ENCODE data around the gene RAB39A. TPM values are rescaled to one million over a fixed set of nuclear protein-coding genes. Genes with fewer than 3 reads are reported as not detected.

Gene RAB39A
- total RNA-seq, 1 donor from 2014 or later, result 0.79 TPM

GRCh38 chr11:107962181-107962580, 33.9 kb downstream of the RAB39A start:
- DNase-seq, result no peak

- no peak for DNase-seq
Observed at GRCh38 chr11:107963091-107963490, 34.8 kb downstream of the RAB39A start.

DNA sequence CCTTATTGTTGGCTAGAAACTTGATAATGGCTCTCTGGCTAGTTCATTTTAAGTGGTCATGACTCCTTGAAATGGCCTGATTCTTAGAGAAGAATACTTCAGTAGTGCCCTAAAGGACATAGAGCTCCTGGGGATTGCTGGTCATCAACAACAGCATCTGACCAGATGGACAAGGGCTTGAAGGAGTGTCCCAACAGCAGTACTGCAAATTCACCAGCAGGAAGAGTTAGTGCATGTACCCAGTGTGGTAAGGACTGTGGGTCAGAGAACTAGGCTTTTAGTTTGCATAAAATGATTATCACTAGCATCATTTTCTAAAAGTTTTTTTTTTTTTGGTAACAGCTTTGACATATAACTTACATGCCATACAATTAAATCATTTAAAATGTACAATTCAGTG, 41.0 kb downstream of the RAB39A start:
- no peak for DNase-seq

DNA sequence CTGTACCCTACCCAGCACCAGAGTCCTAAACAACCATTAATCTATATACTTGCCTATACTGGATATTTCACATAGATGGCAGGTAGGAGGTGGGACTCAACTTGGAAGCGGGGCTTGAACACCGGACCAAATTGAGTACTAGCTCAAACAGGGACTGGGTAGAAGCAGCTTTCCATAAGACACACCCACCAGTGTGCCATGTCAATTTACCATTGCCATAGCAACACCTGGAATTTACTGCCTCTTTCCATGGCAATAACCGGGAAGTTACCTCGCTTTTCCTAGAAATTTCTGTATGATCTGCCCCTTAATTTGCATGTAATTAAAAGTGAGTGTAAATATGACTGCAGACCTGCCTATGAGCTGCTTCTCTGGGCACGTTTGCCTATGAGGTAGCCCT, 41.8 kb downstream of the RAB39A start:
- DNase-seq, result no peak

DNA sequence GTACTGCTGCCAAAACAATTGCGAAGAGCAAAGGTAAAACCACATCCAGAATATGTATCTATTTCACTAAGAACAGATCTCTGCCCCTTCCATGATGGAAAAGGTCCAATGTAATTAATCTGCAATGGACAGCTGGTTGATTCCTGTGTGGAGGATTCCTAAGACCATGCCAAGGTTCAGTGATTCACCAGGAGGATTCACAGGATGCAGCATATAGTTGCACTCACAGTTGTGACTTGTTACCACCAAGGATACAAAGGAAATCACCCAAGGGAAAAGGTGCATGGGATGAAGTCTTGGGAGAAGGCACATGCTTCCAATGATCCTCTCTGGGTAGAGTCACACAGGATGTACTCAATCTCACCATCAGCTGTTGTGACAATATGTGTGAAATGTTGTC, 45.4 kb downstream of the RAB39A start:
- DNase-seq, result no peak

DNA sequence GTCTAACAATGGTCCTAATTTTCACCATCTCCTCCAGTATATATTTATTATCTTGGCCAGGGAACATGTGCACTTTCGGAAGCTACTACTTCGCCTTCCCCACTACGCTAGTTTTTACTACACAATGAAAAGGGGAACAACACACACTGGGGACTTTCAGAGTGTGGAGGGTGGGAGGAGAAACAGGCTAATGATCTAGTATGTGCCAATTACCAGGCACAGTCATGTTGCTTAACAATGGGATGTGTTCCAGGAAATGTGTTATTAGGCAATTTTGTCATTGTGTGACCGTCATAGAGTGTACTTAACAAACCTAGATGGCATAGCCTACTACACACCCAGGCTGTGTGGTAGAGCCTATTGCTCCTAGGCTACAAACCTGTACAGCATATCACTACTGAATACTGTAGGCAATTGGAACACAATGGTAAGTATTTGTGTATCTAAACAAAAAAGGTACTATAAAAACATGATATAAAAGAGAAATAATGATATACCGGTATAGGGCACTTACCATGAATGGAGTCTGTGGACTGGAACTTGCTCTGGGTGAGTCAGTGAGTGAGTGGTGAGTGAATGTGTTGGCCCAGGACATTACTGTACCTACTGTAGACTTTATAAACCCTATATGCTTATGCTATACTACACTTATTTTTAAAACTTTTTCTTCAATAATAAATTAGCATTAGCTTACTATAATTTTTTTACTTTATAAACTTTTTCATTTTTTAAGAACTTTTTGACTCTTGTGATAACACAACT, 60.3 kb downstream of the RAB39A start:
- no peak for DNase-seq

GRCh38 chr11:107991868-107992414, 63.7 kb downstream of the RAB39A start:
- DNase-seq, result no peak

GRCh38 chr11:107996006-107996776, 67.9 kb downstream of the RAB39A start:
- DNase-seq, result no peak

DNA sequence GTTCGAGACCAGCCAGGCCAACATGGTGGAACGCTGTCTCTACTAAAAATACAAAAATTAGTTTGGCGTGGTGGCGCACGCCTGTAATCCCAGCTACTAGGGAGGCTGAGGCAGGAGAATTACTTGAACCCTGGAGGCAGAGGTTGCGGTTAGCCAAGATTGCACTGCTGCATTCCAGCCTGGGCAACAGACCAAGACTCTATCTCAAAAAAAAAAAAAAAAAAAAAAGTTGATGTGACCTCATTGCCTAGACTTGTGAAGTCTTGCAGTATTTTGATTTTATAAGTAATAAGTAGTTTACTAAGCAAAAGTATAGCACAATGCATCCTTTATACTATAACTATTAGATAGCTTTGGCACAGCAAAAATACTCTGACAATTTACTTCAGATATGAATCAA, 70.5 kb downstream of the RAB39A start:
- no peak for DNase-seq

DNA sequence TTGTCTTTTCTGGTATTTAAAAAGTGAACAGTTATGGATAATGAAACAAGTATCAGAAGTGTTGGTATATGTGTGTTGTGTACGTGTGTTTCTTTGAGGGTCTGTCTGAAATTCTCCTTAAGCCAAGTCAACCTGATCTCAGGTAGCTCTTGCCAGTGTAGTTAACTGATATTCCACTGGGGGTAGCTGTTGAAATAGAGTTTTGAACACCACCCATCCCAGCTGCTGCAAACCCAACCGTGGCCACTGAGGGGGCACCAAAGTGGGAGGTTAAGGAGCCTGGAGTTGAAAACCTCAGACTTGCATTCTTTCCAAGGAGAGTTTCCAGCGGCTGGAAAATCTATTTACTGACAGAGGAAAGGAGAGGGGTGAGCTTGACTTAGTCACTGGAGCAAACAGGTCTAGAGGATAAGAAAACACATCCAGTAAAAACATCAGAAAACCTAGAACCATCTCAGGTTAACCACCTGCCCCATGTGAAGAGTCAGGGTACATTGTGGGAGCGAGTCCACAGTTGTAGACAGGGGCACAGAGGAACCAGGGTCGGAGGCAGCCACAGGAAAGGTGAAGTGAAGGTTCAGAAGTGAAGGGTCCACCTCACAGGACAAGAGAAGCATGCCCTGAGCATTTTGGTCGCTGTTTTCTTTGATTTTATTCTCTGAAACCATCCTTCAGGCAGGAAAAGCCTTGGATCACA, 71.7 kb downstream of the RAB39A start:
- no peak for DNase-seq

- DNase-seq, result no peak
Observed at GRCh38 chr11:108002476-108002875, 74.2 kb downstream of the RAB39A start.

- no peak for DNase-seq
Observed at GRCh38 chr11:108003623-108004022, 75.4 kb downstream of the RAB39A start.

GRCh38 chr11:108007819-108008218, 79.6 kb downstream of the RAB39A start:
- no peak for DNase-seq

DNA sequence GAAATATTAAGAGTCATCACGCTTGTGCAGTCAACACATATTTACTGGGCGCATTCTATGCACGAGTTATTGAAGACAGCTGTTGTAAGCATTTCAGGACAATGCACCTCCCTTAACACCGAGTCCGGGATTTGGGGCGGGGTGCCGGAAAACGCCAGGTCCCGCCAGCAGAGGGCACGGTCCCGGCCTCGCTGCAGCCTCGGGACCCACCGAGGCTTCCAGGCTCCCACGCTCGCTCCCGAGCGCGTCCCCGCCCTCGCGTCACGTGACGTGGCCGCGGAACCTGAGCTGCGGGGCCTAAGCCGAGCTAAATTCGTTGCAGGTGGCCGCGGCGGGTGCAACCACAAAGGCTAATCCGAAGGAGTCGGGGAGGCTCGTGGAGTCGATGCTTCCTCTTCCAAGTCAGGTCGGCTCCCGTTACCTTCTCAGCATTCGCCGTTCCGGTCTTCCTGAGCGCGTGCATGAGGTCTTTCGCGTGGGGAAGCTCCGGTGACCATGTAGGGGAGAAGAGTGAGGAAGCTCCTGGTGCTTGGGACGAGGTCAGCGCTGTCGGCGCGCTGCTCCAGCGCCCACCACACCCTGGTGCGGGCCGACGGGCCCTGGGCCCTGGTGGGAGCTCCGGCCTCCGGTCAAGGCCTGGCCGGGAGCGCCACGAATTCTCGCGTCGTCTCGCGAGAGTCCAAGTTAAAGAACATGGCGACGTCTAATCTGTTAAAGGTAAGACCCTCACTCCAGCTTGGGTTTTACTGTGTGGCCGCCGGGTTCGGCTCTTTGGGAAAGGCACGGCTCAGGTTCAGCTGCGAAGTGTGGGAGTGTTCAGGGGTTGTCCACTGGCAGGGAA, 80.6 kb downstream of the RAB39A start, which contains the start of gene CUL5:
TSS of gene CUL5 (plus strand) at position 243 of the 841 bp plus-strand sequence. CDS start at position 694, 451 bp downstream.
- peak; percentile 89 for DNase-seq

DNA sequence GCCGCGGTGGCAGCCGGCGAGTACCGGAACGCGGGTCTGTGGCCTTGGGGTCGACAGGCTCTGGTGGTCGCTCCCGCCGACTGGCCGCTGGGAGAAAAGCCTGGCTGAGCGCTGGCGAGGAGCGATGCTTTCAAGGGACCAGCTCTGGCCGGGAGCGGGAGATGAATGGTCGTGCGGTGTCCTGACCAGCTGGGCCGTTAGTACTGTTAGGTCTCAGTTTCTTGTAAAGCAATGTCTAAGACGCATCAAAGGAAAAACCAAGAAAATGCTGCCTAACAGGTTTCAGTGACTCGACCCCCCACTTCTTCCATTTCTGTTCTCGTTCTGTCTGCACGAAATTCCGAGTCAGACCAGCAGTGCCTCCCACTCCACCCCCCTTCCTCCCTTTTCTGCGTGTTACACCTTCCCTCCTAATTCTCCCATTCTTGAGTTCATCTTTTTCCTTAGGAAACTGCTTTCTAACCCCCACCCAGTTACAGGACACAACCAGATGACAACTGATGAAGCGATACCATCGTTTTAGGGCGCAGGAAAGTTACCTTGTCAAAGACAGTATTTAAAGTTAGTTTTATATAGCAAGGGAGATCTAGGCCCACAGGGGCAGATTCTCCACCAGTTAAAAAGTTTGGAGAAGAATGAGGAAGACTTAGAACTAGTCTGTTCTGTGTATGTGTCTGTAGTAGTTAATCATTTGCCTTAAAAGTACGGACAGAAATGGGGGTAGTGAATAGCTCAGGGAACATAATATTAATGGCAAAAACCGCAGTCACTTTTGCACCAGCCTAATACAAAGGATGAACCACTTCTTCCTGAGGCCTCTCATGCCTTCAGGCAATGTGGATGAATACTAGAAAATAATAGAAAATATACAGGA, 81.5 kb downstream of the RAB39A start:
- peak; percentile 9 for DNase-seq

- DNase-seq, result no peak
Observed at GRCh38 chr11:108012139-108012725, 84.0 kb downstream of the RAB39A start.

Data from skin of body (tissue), 2 donors.